ENCODE results near the gene MCTP1. TPM values are rescaled to one million over a fixed set of nuclear protein-coding genes. Genes with fewer than 3 reads are reported as not detected.

The MCTP1 gene
- total RNA-seq, 4 donors from 2014 or later: 44.7 to 88.7 (median 74.3) TPM

GRCh38 chr5:95080030-95080429, 204.9 kb downstream of the MCTP1 start:
- no peak for TF ChIP-seq CTCF (IDR thresholded peaks at IDR 0.05; ENCODE audit: low read depth)

- TF ChIP-seq CTCF (IDR thresholded peaks at IDR 0.05; ENCODE audit: low read depth): no peak
Measured at GRCh38 chr5:95078868-95079267, 206.0 kb downstream of the MCTP1 start.

GRCh38 chr5:95076395-95077185, 208.3 kb downstream of the MCTP1 start:
- no peak for TF ChIP-seq CTCF (IDR thresholded peaks at IDR 0.05; ENCODE audit: low read depth)

- TF ChIP-seq CTCF (IDR thresholded peaks at IDR 0.05; ENCODE audit: low read depth): no peak
Measured at GRCh38 chr5:95075111-95075510, 209.8 kb downstream of the MCTP1 start.

GRCh38 chr5:95072281-95072680, 212.6 kb downstream of the MCTP1 start:
- no peak for TF ChIP-seq CTCF (IDR thresholded peaks at IDR 0.05; ENCODE audit: low read depth)

- TF ChIP-seq CTCF (IDR thresholded peaks at IDR 0.05; ENCODE audit: low read depth): no peak
Measured at GRCh38 chr5:95070866-95071265, 214.0 kb downstream of the MCTP1 start.

- no peak for TF ChIP-seq CTCF (IDR thresholded peaks at IDR 0.05; ENCODE audit: low read depth)
Measured at GRCh38 chr5:95070453-95070852, 214.4 kb downstream of the MCTP1 start.
